Activated CD4-positive, alpha-beta T cell treated with anti-CD3 and anti-CD28 coated beads for 48 hours (primary cell): ENCODE measurements around the gene RGR.

Experiments used
- DNase-seq: peaks from one replicate; pipeline ENCODE4 v3.0.0-alpha.2; 2020

The RGR gene

GRCh38 chr10:84244651-84245270, at the start of gene RGR:
Gene RGR, plus strand, starts transcription at chr10:84245053. Its CDS starts 38 bp downstream, at chr10:84245091.
- DNase-seq, result no peak

GRCh38 chr10:84196083-84196482, 48.8 kb upstream of the RGR start:
- no peak for DNase-seq

- no peak for DNase-seq
These were observed 47.9 kb upstream of the RGR start for GRCh38 chr10:84196941-84197340.

DNA sequence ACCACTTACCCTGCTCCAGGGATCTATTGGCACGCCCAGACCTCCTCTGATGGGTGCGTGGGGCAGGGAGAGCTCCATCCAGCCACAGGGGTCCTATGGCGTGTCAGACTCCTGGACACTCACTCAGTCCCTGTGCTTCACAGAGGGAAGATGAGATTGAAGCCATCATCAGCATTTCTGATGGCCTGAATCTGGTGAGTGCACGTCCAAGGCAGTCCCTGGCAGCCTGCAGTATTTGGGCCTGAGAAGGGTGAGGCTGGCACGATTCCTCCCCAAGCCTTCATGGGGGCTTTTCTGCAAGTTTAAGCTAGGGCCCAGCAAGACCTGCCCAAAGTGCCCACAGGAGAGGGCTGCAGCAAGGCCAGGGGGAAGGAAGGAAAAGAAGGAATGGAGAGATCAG, 47.2 kb upstream of the RGR start:
- no peak for DNase-seq

DNA sequence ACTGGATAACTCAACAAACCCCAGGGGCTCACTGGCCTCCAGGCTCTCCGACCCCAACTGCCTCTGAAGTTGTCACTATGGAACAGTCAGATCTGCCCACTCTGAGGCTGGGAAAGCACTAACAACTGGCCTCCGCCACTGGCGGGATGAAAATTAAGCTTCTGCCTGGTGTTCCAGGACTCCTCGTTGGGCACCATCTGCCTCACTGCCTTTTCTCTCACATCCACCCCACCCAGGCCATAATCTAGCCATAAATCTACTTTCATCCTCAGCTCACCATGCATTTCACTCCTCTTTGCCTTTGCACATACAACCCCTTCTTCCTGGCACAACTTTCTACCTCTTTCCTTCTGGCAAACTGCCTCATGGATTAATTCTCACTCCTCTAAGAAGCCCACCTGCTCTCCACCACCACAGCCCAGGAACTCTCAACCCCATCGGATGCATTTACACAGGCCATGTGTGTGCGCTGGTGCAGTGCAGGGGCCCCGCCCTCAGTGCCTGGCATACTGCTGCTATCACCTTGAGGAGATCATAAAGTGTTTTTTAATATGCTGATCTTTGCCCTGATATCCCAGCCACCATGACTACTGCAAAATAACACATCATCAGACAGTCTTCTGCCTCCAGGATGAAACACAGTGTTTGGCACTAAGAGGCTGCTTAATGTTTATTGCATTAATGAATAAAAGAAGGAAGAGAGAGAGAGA, 46.5 kb upstream of the RGR start:
- no peak for DNase-seq

DNA sequence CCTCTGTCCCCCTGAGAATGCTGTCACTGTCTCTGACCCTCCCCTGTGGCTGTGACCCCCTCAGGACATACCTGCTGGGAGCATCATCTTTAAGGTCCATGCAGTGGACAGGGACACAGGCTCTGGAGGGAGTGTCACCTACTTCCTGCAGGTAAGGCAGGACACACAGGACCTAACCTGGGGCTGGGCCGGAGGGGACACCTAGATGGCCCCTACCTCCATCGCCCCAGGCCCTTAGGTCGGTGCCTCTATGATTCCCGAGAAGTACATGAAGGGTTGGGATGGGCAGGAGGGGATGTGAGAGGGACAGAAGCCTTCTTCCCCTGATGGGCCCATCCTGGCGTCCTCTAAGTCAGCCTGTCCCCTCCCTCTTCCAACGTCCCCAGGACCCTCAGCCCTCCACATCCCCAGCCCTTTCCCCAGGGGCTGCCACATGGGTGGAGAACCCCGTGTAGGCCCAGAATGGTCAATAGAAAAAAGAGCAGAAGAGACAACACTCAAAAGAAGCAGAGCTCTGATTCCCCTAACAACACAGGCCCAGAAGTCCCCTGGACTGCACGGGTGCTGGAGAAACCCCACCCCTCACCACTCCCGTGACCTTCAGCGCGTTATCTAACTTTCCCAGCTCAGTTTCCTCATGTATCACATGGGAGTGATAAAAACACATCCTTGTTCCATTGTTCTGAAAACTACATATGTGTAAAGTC, 44.2 kb upstream of the RGR start:
- no peak for DNase-seq

GRCh38 chr10:84201244-84201606, 43.6 kb upstream of the RGR start:
- no peak for DNase-seq

DNA sequence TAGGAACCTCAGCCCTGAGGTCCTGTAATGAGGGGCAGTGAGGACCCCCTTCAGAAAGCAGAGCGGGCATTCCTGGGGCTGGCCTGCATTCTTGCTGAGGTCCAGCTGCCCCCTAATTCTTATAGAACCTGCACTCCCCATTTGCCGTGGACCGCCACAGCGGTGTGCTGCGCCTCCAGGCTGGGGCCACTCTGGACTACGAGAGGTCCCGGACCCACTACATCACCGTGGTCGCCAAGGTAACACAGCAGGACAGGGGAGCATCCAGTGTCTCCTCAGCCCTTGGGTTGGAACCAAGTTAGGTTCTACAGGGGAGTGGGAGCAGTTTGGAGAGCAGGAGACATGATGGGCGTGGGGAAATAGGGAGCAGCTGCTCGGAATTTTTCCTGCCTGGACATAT, 43.2 kb upstream of the RGR start:
- DNase-seq, result no peak

DNA sequence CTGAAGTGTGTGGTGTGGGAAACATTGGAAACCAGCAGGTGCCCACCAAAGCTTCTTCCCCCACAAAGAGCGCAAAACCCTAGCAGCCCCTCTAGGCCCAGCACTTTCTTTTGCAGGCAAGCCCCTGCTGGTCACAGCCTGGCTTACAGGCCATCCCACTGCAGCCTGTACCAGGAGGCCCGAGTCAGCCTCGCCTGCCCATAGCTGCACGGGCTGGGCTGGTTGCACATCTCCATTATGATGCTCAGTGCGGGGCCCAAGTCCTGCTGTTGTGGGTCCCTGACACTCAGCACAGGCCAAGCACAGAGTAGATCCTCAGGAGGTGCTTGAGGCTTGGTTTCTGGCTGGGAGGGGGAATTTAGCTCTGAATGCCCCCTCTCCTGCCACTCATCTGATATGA, 42.5 kb upstream of the RGR start:
- DNase-seq, result no peak

GRCh38 chr10:84204122-84204521, 40.7 kb upstream of the RGR start:
- DNase-seq, result no peak

DNA sequence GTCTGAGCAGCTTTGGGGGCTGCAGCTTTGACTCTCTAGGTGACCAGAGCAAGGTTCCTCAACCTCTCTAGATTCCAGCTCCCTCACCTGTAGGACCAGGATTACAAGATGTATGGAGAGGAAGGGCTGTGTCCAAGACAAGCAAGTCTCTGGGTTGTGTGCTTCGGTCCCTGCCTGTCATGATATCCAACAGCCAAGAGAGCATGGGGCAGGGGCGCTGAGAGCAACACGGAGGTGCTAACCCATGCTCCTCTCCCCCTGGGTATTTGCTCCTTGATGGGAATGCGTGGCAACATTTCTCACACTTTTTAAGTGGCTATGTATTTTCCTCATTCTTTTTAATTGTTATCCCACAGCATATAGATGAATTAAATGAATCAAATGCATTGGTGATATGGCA, 40.2 kb upstream of the RGR start:
- no peak for DNase-seq

DNA sequence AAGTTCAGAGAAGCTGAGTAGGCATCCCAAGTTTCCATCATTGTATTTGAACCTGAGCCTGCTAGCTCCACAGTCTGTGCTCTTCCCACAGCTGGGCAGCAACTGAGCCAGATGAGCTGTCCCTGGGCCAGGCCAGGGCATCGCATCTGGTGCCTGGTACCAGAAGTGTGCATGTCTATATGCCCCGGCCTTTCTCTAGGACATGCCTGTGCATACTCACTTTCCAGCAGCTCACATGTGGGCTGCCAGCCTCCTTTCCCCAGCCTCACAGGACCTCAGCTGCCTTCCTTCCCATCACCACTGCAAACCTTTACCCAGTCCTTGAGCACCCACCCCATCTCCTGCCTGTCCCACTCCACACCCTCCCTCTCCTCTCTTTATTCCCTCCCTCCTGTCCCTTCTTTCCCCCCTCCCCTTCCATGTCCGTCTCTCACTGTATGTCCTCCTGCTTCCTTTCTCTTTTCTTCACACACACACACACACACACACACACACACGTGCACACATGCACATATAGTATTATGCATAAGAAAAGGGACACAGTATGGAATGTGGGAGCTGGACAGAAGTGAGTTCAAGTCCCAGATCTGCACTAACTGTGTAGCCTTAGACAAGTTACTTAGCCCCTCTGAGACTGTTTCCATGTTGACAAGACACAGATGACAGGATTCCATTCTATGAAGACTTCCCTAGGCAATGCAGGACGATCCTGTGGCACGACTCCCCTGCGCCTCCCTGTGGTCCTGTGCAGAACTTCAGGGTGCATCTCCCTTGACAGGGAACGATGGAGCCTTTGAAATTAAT, 39.6 kb upstream of the RGR start:
- peak; percentile 82 for DNase-seq

- DNase-seq, result no peak
These were observed 38.9 kb upstream of the RGR start for GRCh38 chr10:84205853-84206525.

DNA sequence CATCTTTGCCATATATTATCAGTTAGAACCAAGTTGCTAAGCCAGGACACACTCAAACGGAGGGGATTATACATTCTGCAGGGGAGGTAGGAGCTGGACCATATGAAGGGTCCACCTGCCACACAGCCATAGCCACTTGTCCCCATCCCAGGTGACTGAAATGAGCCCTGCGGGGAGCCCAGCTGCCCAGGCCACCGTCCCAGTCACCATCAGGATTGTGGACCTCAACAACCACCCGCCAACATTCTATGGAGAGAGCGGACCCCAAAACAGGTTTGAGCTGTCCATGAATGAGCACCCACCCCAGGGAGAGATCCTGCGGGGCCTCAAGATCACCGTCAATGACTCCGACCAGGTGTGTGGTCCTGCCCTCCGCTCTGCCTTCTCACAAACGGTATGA, 36.8 kb upstream of the RGR start:
- DNase-seq, result no peak

DNA sequence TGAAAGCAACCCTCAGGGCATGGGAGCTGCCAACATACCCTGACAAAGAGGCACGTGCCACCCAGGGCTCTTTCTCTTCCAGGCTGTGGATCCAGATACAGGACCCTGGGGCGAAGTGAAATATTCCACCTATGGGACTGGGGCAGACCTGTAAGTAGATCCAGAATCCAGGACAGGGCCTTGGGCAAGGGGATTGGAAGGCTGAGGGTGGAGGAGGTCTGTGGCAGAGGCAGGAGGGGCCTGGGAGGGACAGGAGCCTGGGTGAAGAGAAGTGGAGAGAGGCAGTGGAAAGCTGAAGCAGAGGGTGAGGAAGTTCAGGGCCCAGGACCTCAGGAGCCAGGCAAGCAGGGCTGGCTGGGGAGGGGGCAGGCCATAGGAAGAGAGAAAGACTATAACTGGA, 33.3 kb upstream of the RGR start:
- no peak for DNase-seq

DNA sequence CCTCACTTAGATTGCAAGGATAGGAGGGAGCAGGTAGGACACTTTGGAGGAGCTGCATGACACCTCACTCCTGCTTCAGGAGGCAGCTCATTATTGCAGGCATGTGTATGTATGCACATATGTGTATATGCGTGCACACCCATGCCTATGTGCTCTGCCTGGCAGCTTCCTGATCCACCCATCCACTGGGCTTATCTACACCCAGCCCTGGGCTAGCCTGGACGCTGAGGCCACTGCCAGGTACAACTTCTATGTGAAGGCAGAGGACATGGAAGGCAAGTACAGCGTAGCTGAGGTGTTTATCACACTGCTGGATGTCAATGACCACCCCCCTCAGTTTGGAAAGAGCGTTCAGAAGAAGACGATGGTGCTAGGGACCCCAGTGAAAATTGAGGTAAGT, 32.8 kb upstream of the RGR start:
- DNase-seq, result no peak

- DNase-seq, result no peak
These were observed 31.8 kb upstream of the RGR start for GRCh38 chr10:84213076-84213475.

DNA sequence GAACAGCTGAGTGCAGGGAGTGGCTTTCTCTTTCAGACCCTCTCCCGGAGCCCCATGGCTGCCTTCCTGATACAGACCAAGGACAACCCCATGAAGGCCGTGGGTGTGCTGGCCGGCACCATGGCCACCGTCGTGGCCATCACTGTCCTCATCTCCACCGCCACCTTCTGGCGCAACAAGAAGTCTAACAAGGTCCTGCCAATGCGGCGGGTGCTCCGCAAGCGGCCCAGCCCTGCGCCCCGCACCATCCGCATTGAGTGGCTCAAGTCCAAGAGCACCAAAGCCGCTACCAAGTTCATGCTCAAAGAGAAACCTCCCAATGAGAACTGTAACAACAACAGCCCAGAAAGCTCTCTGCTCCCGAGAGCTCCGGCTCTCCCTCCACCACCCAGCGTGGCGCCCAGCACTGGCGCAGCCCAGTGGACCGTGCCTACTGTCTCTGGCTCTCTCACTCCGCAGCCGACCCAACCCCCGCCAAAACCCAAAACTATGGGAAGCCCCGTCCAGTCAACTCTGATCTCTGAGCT, 30.7 kb upstream of the RGR start:
- no peak for DNase-seq

DNA sequence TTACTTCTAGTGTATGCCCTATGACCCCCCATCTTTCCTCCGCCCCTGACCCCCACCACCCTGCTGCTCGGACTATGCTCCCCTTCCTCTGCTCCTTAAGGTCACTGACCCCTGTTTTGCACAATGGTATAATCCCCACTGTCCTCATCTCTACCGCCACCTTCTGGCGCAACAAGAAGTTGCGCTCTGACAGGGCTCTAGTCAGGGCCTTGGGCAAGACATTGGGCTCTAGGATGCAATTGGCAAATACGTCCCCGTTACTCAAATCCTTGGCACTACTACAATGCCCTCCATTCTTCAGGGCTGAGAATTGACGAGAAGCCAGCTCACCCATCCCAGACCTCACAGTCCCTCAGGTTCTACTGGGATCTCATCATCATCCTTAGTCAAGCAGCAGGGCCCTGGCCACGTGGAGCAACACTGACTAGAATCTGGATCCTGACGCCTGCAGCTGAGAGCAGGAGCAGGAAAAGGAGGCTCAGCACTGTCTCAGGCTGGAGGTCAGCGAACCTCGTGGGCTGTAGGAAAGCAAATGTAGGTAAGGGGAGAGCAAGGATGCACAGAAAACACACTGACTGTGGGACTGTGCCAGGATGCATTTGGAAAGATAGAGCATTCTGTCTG, 30.1 kb upstream of the RGR start:
- peak; percentile 59 for DNase-seq

- no peak for DNase-seq
These were observed 28.0 kb upstream of the RGR start for GRCh38 chr10:84216834-84217233.

DNA sequence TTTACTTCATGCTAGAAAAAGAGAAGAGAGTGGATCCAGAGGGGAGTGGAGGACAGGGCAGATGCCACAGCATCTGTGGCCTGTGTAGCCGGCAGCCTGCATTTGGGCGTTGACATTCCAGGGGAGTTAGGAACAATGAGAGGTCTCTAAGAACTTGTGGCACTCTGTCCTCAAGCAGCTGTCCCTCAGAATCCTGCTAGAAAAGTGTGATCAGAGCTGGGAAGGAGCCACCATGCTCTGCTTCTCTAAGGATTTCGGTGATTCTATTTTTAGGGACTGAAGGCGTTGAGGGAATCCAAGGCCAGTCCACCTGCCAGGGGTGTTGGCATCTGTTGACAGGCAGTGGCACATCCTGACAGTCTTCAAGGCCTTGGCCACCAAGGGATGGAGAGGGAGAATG, 27.1 kb upstream of the RGR start:
- DNase-seq, result no peak

DNA sequence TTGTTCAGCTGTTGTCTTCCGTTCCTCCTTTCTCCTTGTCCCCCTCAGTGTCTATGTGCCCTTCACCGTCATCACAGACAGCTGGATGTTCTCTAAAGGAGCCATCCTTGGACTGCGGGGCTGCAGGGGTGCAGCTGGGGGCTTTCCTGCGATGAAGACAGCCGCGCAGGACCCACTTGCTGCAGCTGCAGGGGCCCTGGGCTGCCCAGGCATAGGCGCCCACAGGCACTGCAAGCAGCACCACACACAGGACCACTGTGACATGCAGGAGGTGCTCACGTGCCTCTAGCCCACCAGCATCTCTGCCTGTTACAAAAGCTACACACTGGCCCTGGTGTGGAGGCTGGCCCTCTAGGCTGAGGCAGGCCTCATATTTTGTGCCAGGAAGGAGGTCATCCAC, 22.9 kb upstream of the RGR start:
- no peak for DNase-seq
